Measurements from ENCODE around the gene NPM1. TPM values are rescaled to one million over a fixed set of nuclear protein-coding genes. Genes with fewer than 3 reads are reported as not detected.
A peak's percentile ranks its signal among the peaks of the same experiment; 100 is the strongest.

The NPM1 gene
- total and polyA plus RNA-seq, 2 of the 13 experiments (the other 11 are each of a cell fraction or from before 2014, with no cell fraction given): 2,047 to 3,353 TPM

GRCh38 chr5:171437286-171437821, 49.7 kb downstream of the NPM1 start:
- Histone ChIP-seq H3K79me2 (ENCODE audit: insufficient read depth, low read length) (no peaks in the 10 kb centered on the region), H3K4me1 (ENCODE audit: insufficient read depth, low read length) (peaks cover 26% of the 10 kb centered on the region), H3K4me3 (replicated peaks in 1 of 3; ENCODE audit: insufficient read depth in 1 of 3, low read depth in 2 of 3, low read length in 3 of 3) (peak overlapping the region in 1 of 3 experiments; percentile 44; a peak in 1 of 6 replicates), H3K4me2 (ENCODE audit: low read depth, low read length) (peak overlapping the region; percentile 57; the same call in 1 of the 2 replicates), H2AFZ (ENCODE audit: low read length) (no peak overlapping the region), H3K9me3 (ENCODE audit: low read length) (no peaks in the 10 kb centered on the region), H4K20me1 (ENCODE audit: insufficient read depth, low read length) (no peaks in the 10 kb centered on the region), H3K36me3 (replicated peaks in 1 of 2; ENCODE audit: control insufficient read depth in 1 of 2, insufficient read depth in 2 of 2, low read length in 2 of 2) (no peaks in the 10 kb centered on the region), H3K27ac (ENCODE audit: extremely low read length, insufficient read depth, low read length) (no peak overlapping the region), H3K9ac (ENCODE audit: insufficient read depth, low read depth, low read length) (no peak overlapping the region), H3K27me3 (ENCODE audit: control insufficient read depth in 1 of 2, insufficient read depth in 2 of 2, low read length in 2 of 2) (peaks cover 0 to 17% of the 10 kb centered on the region in 2 experiments; a peak in 1 of 5 replicates)
- DNase-seq (ENCODE audit: low spot score): no peak
- ChIA-PET POLR2A (no interaction called here), CTCF (ENCODE audit: low intra/inter-chr PET ratio, low total read pairs) (no interaction called here)
- intact Hi-C loops (cut with micrococcal nuclease; ENCODE audit: unreplicated experiment) (no loop called here), in situ Hi-C loops (cut with HindIII; ENCODE audit: extremely low pct_ligation_motif_present, low pct_unique_long_range_greater_than_20kb) (no loop called here)
- WGBS (ENCODE audit: low lambda C conversion rate): 22% methylated on average over 12 of the region's 14 CpGs
- FAIRE-seq: no peak
- ATAC-seq: peak; percentile 62
- no TSS peak for BruUV-seq (replicated peaks)
- TF ChIP-seq CTCF (CRISPR knock-in tag; IDR thresholded peaks at IDR 0.05) (0 out of 2 replicates have a peak, but pooled peaks have one; percentile 16), DMAP1 (CRISPR knock-in tag; IDR thresholded peaks at IDR 0.05) (no peak), FOXO4 (CRISPR knock-in tag; conservative IDR thresholded peaks at IDR 0.05) (no peak), ZNF547 (CRISPR knock-in tag; IDR thresholded peaks at IDR 0.05) (no peak), ZIK1 (CRISPR knock-in tag; IDR thresholded peaks at IDR 0.05; ENCODE audit: borderline replicate concordance, low read depth) (no peak), CBFB (CRISPR knock-in tag; IDR thresholded peaks at IDR 0.05) (no peak), ZBTB49 (CRISPR knock-in tag; IDR thresholded peaks at IDR 0.05; ENCODE audit: borderline replicate concordance) (no peak), NFAT5 (CRISPR knock-in tag; IDR thresholded peaks at IDR 0.05) (no peak), KMT2A (CRISPR knock-in tag; IDR thresholded peaks at IDR 0.05) (no peak)

Data from HepG2 (cell line).